ENCODE data around the gene SOX2. TPM values are rescaled to one million over a fixed set of nuclear protein-coding genes. Genes with fewer than 3 reads are reported as not detected.
"Not testable (repeated sequence)": the region's sequence is repeated elsewhere in the genome, so short reads cannot be mapped to it uniquely, and the experiment has no call there.

Gene SOX2
- total RNA-seq, 2 donors from 2014 or later: 0.33 to 1.3 TPM

- 17 to 42% methylated on average over 3 of the region's 3 CpGs for WGBS, 2 donors
- ATAC-seq: no peak
- Histone ChIP-seq H3K9me3 (no peaks in the 10 kb centered on the region), H3K4me1 (no peaks in the 10 kb centered on the region), H3K27ac (no peak overlapping the region), H3K36me3 (replicated peaks in 1 of 2; ENCODE audit: insufficient read depth in 1 of 2, low read depth in 2 of 2) (no peaks in the 10 kb centered on the region), H3K27me3 (no peaks in the 10 kb centered on the region), H3K4me3 (no peak overlapping the region)
- intact Hi-C loops (cut with DNase I): no loop called here
- TF ChIP-seq CTCF (IDR thresholded peaks at IDR 0.05): no peak
- no peak for TF ChIP-seq POLR2A (IDR thresholded peaks at IDR 0.05)
- DNase-seq: no peak
Measured at GRCh38 chr3:181755959-181756358, 44.2 kb downstream of the SOX2 start.

GRCh38 chr3:181756645-181757297 lies 45.0 kb downstream of the SOX2 start:
- DNase-seq: no peak
- intact Hi-C loops (cut with DNase I): no loop called here
- no peak overlapping the region for H3K4me3 ChIP-seq
- H3K36me3 ChIP-seq (replicated peaks in 1 of 2; ENCODE audit: insufficient read depth in 1 of 2, low read depth in 2 of 2): no peaks in the 10 kb centered on the region
- no peak for ATAC-seq
- no peaks in the 10 kb centered on the region for H3K27me3 ChIP-seq
- H3K9me3 ChIP-seq: no peaks in the 10 kb centered on the region
- no peaks in the 10 kb centered on the region for H3K4me1 ChIP-seq
- no peak overlapping the region for H3K27ac ChIP-seq
- WGBS, 2 donors: 19 to 33% methylated on average over 3 of the region's 3 CpGs
- TF ChIP-seq CTCF (IDR thresholded peaks at IDR 0.05): no peak
- TF ChIP-seq POLR2A (IDR thresholded peaks at IDR 0.05): no peak

- DNase-seq: no peak
- no peak for ATAC-seq
- TF ChIP-seq POLR2A (IDR thresholded peaks at IDR 0.05): no peak
- TF ChIP-seq CTCF (IDR thresholded peaks at IDR 0.05): no peak
- intact Hi-C loops (cut with DNase I): no loop called here
- Histone ChIP-seq H3K27ac (no peak overlapping the region), H3K27me3 (no peaks in the 10 kb centered on the region), H3K4me3 (no peak overlapping the region), H3K36me3 (replicated peaks in 1 of 2; ENCODE audit: insufficient read depth in 1 of 2, low read depth in 2 of 2) (no peaks in the 10 kb centered on the region), H3K9me3 (no peaks in the 10 kb centered on the region), H3K4me1 (no peaks in the 10 kb centered on the region)
- WGBS, 2 donors: 4 to 12% methylated on average over 3 of the region's 3 CpGs
Measured at GRCh38 chr3:181757694-181758306, 46.1 kb downstream of the SOX2 start.

GRCh38 chr3:181761906-181762305 lies 50.2 kb downstream of the SOX2 start:
- Histone ChIP-seq H3K4me3 (no peak overlapping the region), H3K36me3 (replicated peaks in 1 of 2; ENCODE audit: insufficient read depth in 1 of 2, low read depth in 2 of 2) (no peaks in the 10 kb centered on the region), H3K27ac (no peak overlapping the region), H3K9me3 (no peaks in the 10 kb centered on the region), H3K27me3 (no peaks in the 10 kb centered on the region), H3K4me1 (no peaks in the 10 kb centered on the region)
- ATAC-seq: no peak
- TF ChIP-seq POLR2A (IDR thresholded peaks at IDR 0.05) (no peak), CTCF (IDR thresholded peaks at IDR 0.05) (no peak)
- intact Hi-C loops (cut with DNase I): no loop called here
- no peak for DNase-seq
- WGBS, 2 donors: 81 to 90% methylated on average over 6 of the region's 6 CpGs

- 91 to 93% methylated on average over 5 of the region's 5 CpGs for WGBS, 2 donors
- H3K9me3 ChIP-seq; H3K4me1 ChIP-seq; H3K27me3 ChIP-seq; H3K36me3 ChIP-seq (replicated peaks in 1 of 2; ENCODE audit: insufficient read depth in 1 of 2, low read depth in 2 of 2); ATAC-seq; DNase-seq; intact Hi-C loops (cut with DNase I); H3K4me3 ChIP-seq; H3K27ac ChIP-seq: not testable (repeated sequence)
Measured at GRCh38 chr3:181764033-181764432, 52.3 kb downstream of the SOX2 start.

Small RNAs within 50 kb of the gene (small RNA-seq; reads per million reads assigned to genes)
- gene RF01954: not detected
